ENCODE results near the gene ABCF3. TPM values are rescaled to one million over a fixed set of nuclear protein-coding genes. Genes with fewer than 3 reads are reported as not detected.
A peak's percentile ranks its signal among the peaks of the same experiment; 100 is the strongest.

Gene ABCF3
- total RNA-seq, 1 donor from 2014 or later: 93.3 TPM

DNA sequence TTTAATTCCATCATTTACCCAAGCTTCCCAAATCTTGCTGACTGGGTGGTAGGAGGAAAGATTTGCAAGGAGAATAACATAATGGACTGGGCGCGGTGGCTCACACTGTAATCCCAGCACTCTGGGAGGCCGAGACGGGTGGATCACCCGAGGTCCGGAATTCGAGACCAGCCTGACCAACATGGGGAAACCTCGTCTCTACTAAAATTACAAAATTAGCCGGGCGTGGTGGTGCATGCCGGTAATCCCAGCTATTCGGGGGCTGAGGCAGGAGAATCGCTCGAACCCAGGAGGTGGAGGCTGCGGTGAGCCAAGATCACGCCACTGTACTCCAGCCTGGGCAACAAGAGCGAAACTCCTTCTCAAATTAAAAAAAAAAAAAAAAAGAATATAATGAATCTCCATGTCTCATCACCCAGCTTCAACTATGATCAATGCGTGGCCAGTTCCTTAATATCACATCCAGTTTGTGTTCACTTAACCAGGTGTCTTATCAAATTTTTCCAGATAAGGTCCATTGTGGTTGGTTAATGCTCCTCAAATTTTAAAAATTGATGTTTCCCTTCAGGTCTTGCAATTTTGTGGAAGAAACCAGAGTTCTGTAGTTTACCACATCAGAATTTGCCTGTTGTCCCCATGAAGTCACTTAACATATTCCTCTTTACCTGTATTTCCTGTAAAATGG is 1.3 kb upstream of the ABCF3 start:
- H3K4me3 ChIP-seq: no peak overlapping the region
- H3K36me3 ChIP-seq: peaks cover 58 to 66% of the 10 kb centered on the region in 2 donors
- H3K9me3 ChIP-seq: no peaks in the 10 kb centered on the region
- no peak for DNase-seq (ENCODE audit: low spot score in 2 of 2)
- no peaks in the 10 kb centered on the region for H3K27me3 ChIP-seq
- TF ChIP-seq, protein P1, sequence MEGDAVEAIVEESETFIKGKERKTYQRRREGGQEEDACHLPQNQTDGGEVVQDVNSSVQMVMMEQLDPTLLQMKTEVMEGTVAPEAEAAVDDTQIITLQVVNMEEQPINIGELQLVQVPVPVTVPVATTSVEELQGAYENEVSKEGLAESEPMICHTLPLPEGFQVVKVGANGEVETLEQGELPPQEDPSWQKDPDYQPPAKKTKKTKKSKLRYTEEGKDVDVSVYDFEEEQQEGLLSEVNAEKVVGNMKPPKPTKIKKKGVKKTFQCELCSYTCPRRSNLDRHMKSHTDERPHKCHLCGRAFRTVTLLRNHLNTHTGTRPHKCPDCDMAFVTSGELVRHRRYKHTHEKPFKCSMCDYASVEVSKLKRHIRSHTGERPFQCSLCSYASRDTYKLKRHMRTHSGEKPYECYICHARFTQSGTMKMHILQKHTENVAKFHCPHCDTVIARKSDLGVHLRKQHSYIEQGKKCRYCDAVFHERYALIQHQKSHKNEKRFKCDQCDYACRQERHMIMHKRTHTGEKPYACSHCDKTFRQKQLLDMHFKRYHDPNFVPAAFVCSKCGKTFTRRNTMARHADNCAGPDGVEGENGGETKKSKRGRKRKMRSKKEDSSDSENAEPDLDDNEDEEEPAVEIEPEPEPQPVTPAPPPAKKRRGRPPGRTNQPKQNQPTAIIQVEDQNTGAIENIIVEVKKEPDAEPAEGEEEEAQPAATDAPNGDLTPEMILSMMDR (IDR thresholded peaks at IDR 0.05): no peak
- peak overlapping the region; percentile 87 to 93 for H3K27ac ChIP-seq
- intact Hi-C loops (cut with DNase I): loop anchor here (1.0 to 5.0 kb wide), 5 partner anchors 28 to 178 kb away; partner anchors contain the start of genes ABCC5, CLCN2, EIF2B5 and FAM131A
- peaks cover 0 to 16% of the 10 kb centered on the region in 2 donors for H3K4me1 ChIP-seq

DNA sequence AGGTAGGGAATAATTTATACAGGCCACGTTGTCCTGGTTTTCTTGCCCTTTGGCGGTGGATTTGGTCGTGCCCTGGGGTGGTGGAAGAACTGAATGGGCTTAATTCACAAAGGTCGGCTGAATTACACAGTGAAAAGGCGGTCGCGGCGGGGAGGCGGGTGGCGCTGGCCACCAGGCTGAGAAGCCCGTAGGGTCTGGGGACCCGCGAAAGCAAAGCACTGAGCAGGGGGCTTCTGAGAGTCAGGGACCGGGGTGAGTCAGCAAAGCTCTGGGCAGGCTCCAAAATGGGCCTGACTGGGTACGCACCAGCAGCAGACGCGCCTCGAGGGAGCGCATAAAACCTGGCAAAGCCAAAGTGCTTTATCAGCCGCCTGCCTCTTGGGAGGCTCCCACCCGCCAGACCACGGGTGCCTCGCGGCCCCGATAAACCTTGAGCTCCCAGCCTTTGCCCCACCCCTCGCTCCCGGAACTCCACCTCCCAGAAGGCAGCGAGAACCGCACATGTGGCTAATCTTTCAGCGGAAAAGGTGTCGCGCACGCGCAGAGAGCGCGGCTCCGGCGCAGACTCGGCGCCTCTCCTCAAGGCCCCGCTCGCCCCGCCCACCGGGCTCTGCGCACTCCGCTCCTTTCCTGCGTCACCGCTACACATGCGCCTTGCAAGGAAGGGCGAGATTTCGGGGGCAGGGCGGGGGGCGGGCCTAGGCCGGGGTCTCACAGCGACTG is 377 bp upstream of the ABCF3 start:
- intact Hi-C loops (cut with DNase I): loop anchor here (1.0 to 5.0 kb wide), 8 partner anchors 9 to 177 kb away; partner anchors contain the start of genes ABCC5, CLCN2, EEF1AKMT4 and EIF2B5
- peak overlapping the region; percentile 91 to 97 for H3K4me3 ChIP-seq
- peak overlapping the region; percentile 87 to 93 for H3K27ac ChIP-seq
- H3K27me3 ChIP-seq: no peaks in the 10 kb centered on the region
- TF ChIP-seq, protein P1 (IDR thresholded peaks at IDR 0.05): no peak
- no peaks in the 10 kb centered on the region for H3K9me3 ChIP-seq
- H3K36me3 ChIP-seq: peaks cover 58 to 66% of the 10 kb centered on the region in 2 donors
- peak; percentile 98 to 100 for DNase-seq (ENCODE audit: low spot score in 2 of 2)
- peaks cover 0 to 16% of the 10 kb centered on the region in 2 donors for H3K4me1 ChIP-seq

DNA sequence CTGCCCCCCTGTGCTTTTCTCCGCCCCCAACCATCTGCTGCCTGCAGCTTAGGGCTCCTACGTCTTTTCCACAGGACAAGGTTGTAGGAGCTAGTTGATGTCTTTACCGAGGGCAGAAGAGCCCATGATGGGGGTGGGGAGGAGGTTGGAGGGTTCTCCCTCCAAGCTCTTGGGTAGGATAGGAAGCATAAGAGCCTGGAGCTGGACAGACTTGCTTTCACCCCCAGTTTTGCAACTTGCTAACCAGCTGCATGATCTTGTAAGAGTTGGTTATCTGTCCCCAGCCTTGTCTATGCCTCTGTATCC is 856 bp downstream of the ABCF3 start:
- DNase-seq (ENCODE audit: low spot score in 2 of 2): no peak
- peak overlapping the region; percentile 91 to 97 for H3K4me3 ChIP-seq
- H3K27ac ChIP-seq: peak overlapping the region; percentile 87 to 93
- no peaks in the 10 kb centered on the region for H3K27me3 ChIP-seq
- H3K36me3 ChIP-seq: peaks cover 58 to 66% of the 10 kb centered on the region in 2 donors
- no peaks in the 10 kb centered on the region for H3K9me3 ChIP-seq
- TF ChIP-seq, protein P1 (IDR thresholded peaks at IDR 0.05): no peak
- peaks cover 0 to 16% of the 10 kb centered on the region in 2 donors for H3K4me1 ChIP-seq
- intact Hi-C loops (cut with DNase I): loop anchor here (1.0 to 5.0 kb wide), 6 partner anchors 11 to 175 kb away; partner anchors contain the start of genes ABCC5, CLCN2, EEF1AKMT4 and FAM131A

DNA sequence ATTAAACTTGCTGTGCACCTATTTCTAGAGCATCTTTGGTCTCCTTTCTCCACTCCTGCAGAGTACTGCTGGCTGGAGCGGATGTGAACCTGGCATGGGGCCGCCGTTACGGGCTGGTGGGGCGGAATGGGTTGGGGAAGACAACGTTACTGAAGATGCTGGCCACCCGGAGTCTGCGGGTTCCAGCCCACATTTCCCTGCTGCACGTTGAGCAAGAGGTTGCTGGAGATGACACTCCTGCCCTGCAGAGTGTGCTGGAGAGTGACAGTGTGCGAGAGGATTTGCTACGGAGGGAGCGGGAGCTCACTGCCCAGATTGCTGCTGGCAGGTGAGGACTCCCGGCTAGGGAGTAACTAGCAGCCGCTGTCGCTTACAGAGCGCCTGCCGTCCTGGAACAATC is 2.1 kb downstream of the ABCF3 start:
- Histone ChIP-seq H3K27ac (no peak overlapping the region), H3K27me3 (no peaks in the 10 kb centered on the region), H3K4me3 (no peak overlapping the region), H3K4me1 (peaks cover 0 to 16% of the 10 kb centered on the region in 2 donors), H3K36me3 (peaks cover 59 to 66% of the 10 kb centered on the region in 2 donors), H3K9me3 (no peaks in the 10 kb centered on the region)
- no peak for DNase-seq (ENCODE audit: low spot score in 2 of 2)
- intact Hi-C loops (cut with DNase I): loop anchor here (5.0 kb wide), 3 partner anchors 149 to 174 kb away; partner anchors contain the start of genes ABCC5, CLCN2, FAM131A and POLR2H
- TF ChIP-seq, protein P1 (IDR thresholded peaks at IDR 0.05): no peak

DNA sequence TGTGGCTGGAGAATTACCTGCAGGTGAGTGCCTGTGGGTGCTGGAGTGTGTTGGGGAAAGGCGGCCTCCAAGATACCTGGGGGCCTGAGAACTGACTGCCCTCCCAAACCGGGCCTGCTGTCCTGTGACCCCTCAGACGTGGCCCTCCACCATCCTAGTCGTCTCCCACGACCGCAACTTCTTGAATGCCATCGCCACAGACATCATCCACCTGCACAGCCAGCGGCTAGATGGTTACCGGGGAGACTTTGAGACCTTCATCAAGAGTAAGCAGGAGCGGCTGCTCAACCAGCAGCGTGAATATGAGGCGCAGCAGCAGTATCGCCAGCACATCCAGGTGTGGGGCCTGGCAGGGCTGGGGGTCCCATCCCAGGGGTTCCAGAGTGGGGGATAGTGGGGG is 3.4 kb downstream of the ABCF3 start:
- Histone ChIP-seq H3K4me1 (peaks cover 0 to 16% of the 10 kb centered on the region in 2 donors), H3K4me3 (no peak overlapping the region), H3K9me3 (no peaks in the 10 kb centered on the region), H3K36me3 (peaks cover 59 to 69% of the 10 kb centered on the region in 2 donors), H3K27me3 (no peaks in the 10 kb centered on the region), H3K27ac (no peak overlapping the region)
- DNase-seq (ENCODE audit: low spot score in 2 of 2): no peak
- intact Hi-C loops (cut with DNase I): loop anchor here (5.0 kb wide), 3 partner anchors 148 to 173 kb away; partner anchors contain the start of genes ABCC5, CLCN2, FAM131A and POLR2H
- TF ChIP-seq, protein P1 (IDR thresholded peaks at IDR 0.05): no peak
